SU-DHL-6 (cell line): ENCODE measurements around the gene BANF1.

ENCODE experiments used
- H2AFZ ChIP-seq: fragments of 200-600 bp; sonication (generic); 2 replicates; pipeline ENCODE4 v1.6.1; 2014; ENCODE audit warnings: low read depth, mild to moderate bottlenecking, moderate library complexity, mixed read lengths, antibody characterized with exemption, low read length; ENCODE audit not compliant: severe bottlenecking
- H3F3A ChIP-seq: fragments of 200-600 bp; shearing (Covaris generic); 2 replicates; pipeline ENCODE4 v1.6.0; 2016; ENCODE audit warnings: antibody characterized with exemption, mild to moderate bottlenecking; ENCODE audit not compliant: insufficient read depth
- H3K27ac ChIP-seq: fragments of 200-600 bp; sonication (generic); 2 replicates; pipeline ENCODE4 v1.5.1; 2016; ENCODE audit warnings: low read depth, mild to moderate bottlenecking, low read length, moderate library complexity, mixed read lengths
- H3K27me3 ChIP-seq: fragments of 200-600 bp; sonication (generic), shearing (Covaris generic); 2 replicates; pipeline ENCODE4 v1.6.0; 2014; ENCODE audit warnings: mild to moderate bottlenecking, low read length
- H3K36me3 ChIP-seq: fragments of 200-600 bp; sonication (generic); 2 replicates; pipeline ENCODE4 v1.6.1; 2014; ENCODE audit warnings: mild to moderate bottlenecking, low read length, mixed read lengths
- H3K4me2 ChIP-seq: fragments of 300-600, 200-600 bp; shearing (Covaris generic), sonication (generic); 2 replicates; pipeline ENCODE4 v1.6.0; 2014; ENCODE audit warnings: low read length, low read depth, mild to moderate bottlenecking; ENCODE audit not compliant: poor library complexity, severe bottlenecking
- H3K4me3 ChIP-seq: fragments of 200-600 bp; sonication (generic); 2 replicates; pipeline ENCODE4 v1.5.1; 2014; ENCODE audit warnings: antibody characterized with exemption, low read length, mild to moderate bottlenecking, mixed read lengths; ENCODE audit not compliant: insufficient read depth, poor library complexity, severe bottlenecking
- H3K79me2 ChIP-seq: fragments of 200-600 bp; sonication (generic); 2 replicates; pipeline ENCODE4 v1.6.1; 2014; ENCODE audit warnings: mild to moderate bottlenecking, low read length, moderate library complexity; ENCODE audit not compliant: insufficient read depth
- H3K9ac ChIP-seq: fragments of 200-600 bp; sonication (generic); 2 replicates; pipeline ENCODE4 v1.7.0; 2014; ENCODE audit warnings: mild to moderate bottlenecking, low read length
- H3K9me2 ChIP-seq: fragments of 200-600 bp; sonication (generic); replicated peaks from 2 replicates; pipeline ENCODE4 v1.6.1; 2014; ENCODE audit warnings: low read length; ENCODE audit not compliant: insufficient read depth
- H3K9me3 ChIP-seq: fragments of 200-600 bp; sonication (generic); 2 replicates; pipeline ENCODE4 v1.6.1; 2014; ENCODE audit warnings: low read length, mixed read lengths; ENCODE audit not compliant: insufficient read depth
- H4K20me1 ChIP-seq: fragments of 200-600 bp; sonication (generic); 2 replicates; pipeline ENCODE4 v1.6.1; 2014; ENCODE audit warnings: low read depth, mild to moderate bottlenecking, antibody characterized with exemption, low read length, moderate library complexity, mixed read lengths
- CTCF ChIP-seq: fragments of 200-600 bp; sonication (generic); IDR thresholded peaks from one replicate; pipeline ENCODE4 v1.5.1; 2017; ENCODE audit warnings: antibody characterized with exemption, mild to moderate bottlenecking, low read length, moderate library complexity; ENCODE audit not compliant: insufficient read depth, poor library complexity, severe bottlenecking
- EZH2phosphoT487 ChIP-seq: fragments of 200-600 bp; sonication (generic), shearing (Covaris generic); conservative IDR thresholded peaks from 2 replicates; pipeline ENCODE4 v1.6.1; 2018; ENCODE audit warnings: mild to moderate bottlenecking, antibody characterized with exemption, low read length, moderate library complexity, mixed read lengths

The BANF1 gene

GRCh38 chr11:65975771-65976170, 26.5 kb upstream of the BANF1 start:
- Histone ChIP-seq H3F3A (peaks cover 5% of the 10 kb centered on the region; the same call in 1 of the 2 replicates), H2AFZ (no peak overlapping the region), H3K4me3 (no peak overlapping the region), H3K27me3 (no peaks in the 10 kb centered on the region), H3K36me3 (no peaks in the 10 kb centered on the region), H3K9me2 (no peaks in the 10 kb centered on the region), H3K27ac (no peak overlapping the region), H3K79me2 (no peaks in the 10 kb centered on the region), H3K4me2 (no peak overlapping the region), H3K9me3 (no peaks in the 10 kb centered on the region), H4K20me1 (no peaks in the 10 kb centered on the region; the same call in 1 of the 2 replicates), H3K9ac (no peak overlapping the region)
- TF ChIP-seq CTCF (no peak), EZH2phosphoT487 (no peak)

GRCh38 chr11:65976216-65977176, 25.8 kb upstream of the BANF1 start:
- H3K9me3 ChIP-seq = no peaks in the 10 kb centered on the region
- H2AFZ ChIP-seq = no peak overlapping the region
- no peak overlapping the region for H3K27ac ChIP-seq
- no peak overlapping the region for H3K9ac ChIP-seq
- H3K27me3 ChIP-seq = no peaks in the 10 kb centered on the region
- H3K9me2 ChIP-seq = no peaks in the 10 kb centered on the region
- no peaks in the 10 kb centered on the region for H3K79me2 ChIP-seq
- TF ChIP-seq EZH2phosphoT487 (no peak), CTCF (no peak)
- peaks cover 5% of the 10 kb centered on the region; the same call in 1 of the 2 replicates for H3F3A ChIP-seq
- H3K4me3 ChIP-seq = no peak overlapping the region
- H3K36me3 ChIP-seq = no peaks in the 10 kb centered on the region
- H3K4me2 ChIP-seq = no peak overlapping the region
- H4K20me1 ChIP-seq = no peaks in the 10 kb centered on the region; the same call in 1 of the 2 replicates

GRCh38 chr11:65977621-65978390, 24.5 kb upstream of the BANF1 start:
- Histone ChIP-seq H3K9ac (no peak overlapping the region), H2AFZ (no peak overlapping the region), H3K79me2 (no peaks in the 10 kb centered on the region), H3K9me2 (no peaks in the 10 kb centered on the region), H3K27ac (no peak overlapping the region), H3K27me3 (no peaks in the 10 kb centered on the region), H3K9me3 (no peaks in the 10 kb centered on the region), H3K4me3 (no peak overlapping the region), H3K4me2 (no peak overlapping the region), H3F3A (no peaks in the 10 kb centered on the region), H4K20me1 (no peaks in the 10 kb centered on the region; the same call in 1 of the 2 replicates), H3K36me3 (no peaks in the 10 kb centered on the region)
- TF ChIP-seq CTCF (no peak), EZH2phosphoT487 (no peak)
